Measurements from ENCODE around the gene LRMDA.

DNA sequence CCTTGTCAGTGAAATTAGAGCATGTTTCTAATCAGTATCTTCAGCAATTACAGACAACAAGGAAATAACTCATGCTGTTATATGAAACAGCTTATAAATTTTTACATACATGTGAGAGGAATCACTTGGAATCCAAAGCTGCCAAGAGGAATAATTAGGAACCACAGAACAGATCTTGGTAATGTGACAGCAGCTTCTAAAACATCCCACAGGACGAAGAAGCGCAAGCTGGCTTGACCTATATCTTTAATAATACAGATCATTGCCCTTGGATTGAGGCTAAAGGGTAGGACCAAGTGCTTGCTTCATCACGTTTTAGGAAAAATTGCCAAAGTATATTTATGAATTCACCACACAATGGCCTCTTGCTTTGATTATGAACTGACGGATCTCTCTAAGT, 869.8 kb downstream of the LRMDA start:
- TF ChIP-seq POLR2A (IDR thresholded peaks at IDR 0.05; ENCODE audit: low read depth, low read length) = no peak
- TF ChIP-seq, protein P1, sequence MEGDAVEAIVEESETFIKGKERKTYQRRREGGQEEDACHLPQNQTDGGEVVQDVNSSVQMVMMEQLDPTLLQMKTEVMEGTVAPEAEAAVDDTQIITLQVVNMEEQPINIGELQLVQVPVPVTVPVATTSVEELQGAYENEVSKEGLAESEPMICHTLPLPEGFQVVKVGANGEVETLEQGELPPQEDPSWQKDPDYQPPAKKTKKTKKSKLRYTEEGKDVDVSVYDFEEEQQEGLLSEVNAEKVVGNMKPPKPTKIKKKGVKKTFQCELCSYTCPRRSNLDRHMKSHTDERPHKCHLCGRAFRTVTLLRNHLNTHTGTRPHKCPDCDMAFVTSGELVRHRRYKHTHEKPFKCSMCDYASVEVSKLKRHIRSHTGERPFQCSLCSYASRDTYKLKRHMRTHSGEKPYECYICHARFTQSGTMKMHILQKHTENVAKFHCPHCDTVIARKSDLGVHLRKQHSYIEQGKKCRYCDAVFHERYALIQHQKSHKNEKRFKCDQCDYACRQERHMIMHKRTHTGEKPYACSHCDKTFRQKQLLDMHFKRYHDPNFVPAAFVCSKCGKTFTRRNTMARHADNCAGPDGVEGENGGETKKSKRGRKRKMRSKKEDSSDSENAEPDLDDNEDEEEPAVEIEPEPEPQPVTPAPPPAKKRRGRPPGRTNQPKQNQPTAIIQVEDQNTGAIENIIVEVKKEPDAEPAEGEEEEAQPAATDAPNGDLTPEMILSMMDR (IDR thresholded peaks at IDR 0.05; ENCODE audit: extremely low read depth in 1 of 2, insufficient read depth in 1 of 2, low read depth in 1 of 2, low read length in 2 of 2) = no peak
- no peak for TF ChIP-seq POLR2AphosphoS5 (IDR thresholded peaks at IDR 0.05; ENCODE audit: insufficient read depth, low read depth, low read length)
- TF ChIP-seq EZH2 (IDR thresholded peaks at IDR 0.05; ENCODE audit: borderline replicate concordance, low read depth, low read length, severe bottlenecking) = no peak
- TF ChIP-seq, protein P2, sequence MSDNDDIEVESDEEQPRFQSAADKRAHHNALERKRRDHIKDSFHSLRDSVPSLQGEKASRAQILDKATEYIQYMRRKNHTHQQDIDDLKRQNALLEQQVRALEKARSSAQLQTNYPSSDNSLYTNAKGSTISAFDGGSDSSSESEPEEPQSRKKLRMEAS (IDR thresholded peaks at IDR 0.05; ENCODE audit: insufficient read depth, insufficient read length) = no peak
- TF ChIP-seq FOS (IDR thresholded peaks at IDR 0.05; ENCODE audit: borderline replicate concordance, insufficient read depth, low read length) = no peak
- TF ChIP-seq JUN (IDR thresholded peaks at IDR 0.05; ENCODE audit: borderline replicate concordance, insufficient read depth, insufficient read length, low read depth) = no peak
